ENCODE data around the gene LYST.

LYST gene

DNA sequence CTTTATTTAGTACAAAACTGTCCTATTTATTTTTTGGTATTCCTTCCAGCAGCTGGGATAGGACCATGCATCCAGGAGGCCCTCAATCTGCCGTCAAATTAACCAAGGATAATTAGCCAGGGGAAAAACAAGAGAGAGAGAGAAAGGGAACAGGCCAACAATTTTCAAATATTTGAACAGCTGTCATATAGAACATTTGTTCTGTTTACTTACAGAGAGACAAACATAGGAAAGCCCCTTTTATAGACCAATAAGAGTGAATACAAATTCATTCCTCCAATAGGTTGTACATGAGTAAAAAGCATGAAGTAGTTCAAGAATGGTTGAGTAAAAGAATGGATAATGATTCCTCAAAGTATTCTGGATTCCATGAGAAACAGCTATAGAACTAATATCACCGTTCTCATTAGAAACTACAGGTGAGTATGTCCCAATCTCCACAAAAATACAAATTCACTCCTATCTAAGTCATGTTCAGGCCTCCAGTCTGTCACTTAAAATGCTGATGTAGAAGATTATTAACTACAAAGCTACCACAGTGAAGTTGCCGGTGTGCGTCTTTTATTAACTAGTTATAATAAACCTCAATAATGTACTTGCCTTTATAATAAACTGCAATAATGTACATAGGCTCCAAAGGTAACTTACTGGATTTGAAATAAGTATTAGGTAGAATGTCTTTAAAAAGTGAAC, 152.4 kb downstream of the LYST start:
- DNase-seq (ENCODE audit: low spot score) = no peak
- ChIA-PET POLR2A (ENCODE audit: low non-redundant PET) (no interaction called here), CTCF (no interaction called here)
- TF ChIP-seq, protein P1, sequence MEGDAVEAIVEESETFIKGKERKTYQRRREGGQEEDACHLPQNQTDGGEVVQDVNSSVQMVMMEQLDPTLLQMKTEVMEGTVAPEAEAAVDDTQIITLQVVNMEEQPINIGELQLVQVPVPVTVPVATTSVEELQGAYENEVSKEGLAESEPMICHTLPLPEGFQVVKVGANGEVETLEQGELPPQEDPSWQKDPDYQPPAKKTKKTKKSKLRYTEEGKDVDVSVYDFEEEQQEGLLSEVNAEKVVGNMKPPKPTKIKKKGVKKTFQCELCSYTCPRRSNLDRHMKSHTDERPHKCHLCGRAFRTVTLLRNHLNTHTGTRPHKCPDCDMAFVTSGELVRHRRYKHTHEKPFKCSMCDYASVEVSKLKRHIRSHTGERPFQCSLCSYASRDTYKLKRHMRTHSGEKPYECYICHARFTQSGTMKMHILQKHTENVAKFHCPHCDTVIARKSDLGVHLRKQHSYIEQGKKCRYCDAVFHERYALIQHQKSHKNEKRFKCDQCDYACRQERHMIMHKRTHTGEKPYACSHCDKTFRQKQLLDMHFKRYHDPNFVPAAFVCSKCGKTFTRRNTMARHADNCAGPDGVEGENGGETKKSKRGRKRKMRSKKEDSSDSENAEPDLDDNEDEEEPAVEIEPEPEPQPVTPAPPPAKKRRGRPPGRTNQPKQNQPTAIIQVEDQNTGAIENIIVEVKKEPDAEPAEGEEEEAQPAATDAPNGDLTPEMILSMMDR (conservative IDR thresholded peaks at IDR 0.05; ENCODE audit: low read depth) = no peak
- H3K27ac ChIP-seq = no peak overlapping the region

DNA sequence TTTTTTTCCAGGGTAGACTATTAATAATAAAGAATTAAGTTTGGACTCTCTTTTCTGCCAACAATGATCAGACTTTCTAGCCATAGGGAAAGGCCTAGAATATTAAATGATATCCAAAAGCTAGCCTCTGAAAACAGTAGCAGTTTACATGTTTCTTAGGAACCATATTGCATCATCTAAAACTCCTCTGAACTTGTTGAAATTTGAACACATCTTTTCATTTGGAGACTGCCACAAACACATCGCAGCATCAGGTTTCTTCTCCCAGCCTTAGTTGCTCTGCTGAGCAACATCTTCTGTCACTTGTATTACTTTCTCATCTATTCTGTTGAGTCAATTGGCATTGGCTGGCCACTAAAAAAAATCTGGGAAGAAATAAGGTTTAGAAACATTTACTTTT, 153.9 kb downstream of the LYST start:
- ChIA-PET CTCF (no interaction called here), POLR2A (ENCODE audit: low non-redundant PET) (no interaction called here)
- H3K27ac ChIP-seq = no peak overlapping the region
- TF ChIP-seq, protein P1 (conservative IDR thresholded peaks at IDR 0.05; ENCODE audit: low read depth) = no peak
- DNase-seq (ENCODE audit: low spot score) = no peak

DNA sequence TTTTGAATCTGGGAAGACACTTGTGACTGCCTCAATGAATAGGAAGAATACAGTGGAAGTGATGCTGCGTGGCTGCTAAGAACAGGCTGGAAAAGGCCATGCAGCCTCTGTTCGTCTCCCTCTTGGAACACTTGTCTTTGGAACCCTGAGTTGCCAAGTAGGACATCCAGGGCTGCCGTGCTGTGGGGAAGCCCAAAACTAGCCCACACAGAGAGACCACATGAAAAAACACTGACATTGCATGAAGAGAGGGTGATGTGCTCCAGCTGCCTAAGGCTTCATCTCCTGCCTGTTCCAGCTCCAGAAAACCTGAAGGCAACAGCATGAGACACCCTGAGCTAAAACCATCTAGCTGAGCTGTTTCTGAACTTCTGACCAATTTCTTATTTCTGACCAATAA, 156.0 kb downstream of the LYST start:
- ChIA-PET POLR2A (ENCODE audit: low non-redundant PET) (no interaction called here), CTCF (interaction anchor here (0.6 kb wide), 1 partner anchor 20 kb away, joined by 3 read pairs; no protein-coding TSS in a partner anchor)
- H3K27ac ChIP-seq = no peak overlapping the region
- no peak for DNase-seq (ENCODE audit: low spot score)
- TF ChIP-seq, protein P1 (conservative IDR thresholded peaks at IDR 0.05; ENCODE audit: low read depth) = no peak

GRCh38 chr1:235709018-235709417, 157.7 kb downstream of the LYST start:
- no peak for DNase-seq (ENCODE audit: low spot score)
- ChIA-PET POLR2A (ENCODE audit: low non-redundant PET) (no interaction called here), CTCF (no interaction called here)
- TF ChIP-seq, protein P1 (conservative IDR thresholded peaks at IDR 0.05; ENCODE audit: low read depth) = no peak
- H3K27ac ChIP-seq = no peak overlapping the region

DNA sequence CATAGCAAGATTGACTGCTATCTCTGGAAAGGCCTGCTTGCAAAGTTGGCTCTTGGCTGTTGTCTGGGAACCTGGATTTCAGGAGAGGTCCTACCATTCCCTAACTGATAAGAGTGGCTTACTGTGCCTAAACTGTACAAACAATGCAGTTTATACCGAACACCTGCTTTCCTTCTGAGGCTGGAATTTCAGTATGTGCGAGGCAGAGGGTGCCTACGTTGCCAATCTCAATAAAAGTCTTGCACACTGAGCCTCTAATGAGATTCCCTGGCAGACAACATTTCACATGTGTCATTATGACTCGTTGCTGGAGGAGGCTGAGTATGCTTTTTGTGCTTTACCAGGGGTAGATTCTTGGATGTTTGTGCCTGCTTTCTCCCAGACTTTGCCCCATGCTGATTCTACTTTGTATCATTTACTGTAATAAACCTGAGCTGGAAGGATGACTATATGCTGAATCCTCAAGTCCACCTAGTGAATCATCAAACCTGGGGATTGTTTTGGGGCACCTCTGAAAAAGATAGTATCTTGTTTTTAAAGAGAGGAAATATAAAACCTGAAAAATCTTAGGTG, 158.2 kb downstream of the LYST start:
- ChIA-PET CTCF (no interaction called here), POLR2A (ENCODE audit: low non-redundant PET) (no interaction called here)
- TF ChIP-seq, protein P1 (conservative IDR thresholded peaks at IDR 0.05; ENCODE audit: low read depth) = no peak
- DNase-seq (ENCODE audit: low spot score) = peak; percentile 75
- H3K27ac ChIP-seq = no peak overlapping the region

DNA sequence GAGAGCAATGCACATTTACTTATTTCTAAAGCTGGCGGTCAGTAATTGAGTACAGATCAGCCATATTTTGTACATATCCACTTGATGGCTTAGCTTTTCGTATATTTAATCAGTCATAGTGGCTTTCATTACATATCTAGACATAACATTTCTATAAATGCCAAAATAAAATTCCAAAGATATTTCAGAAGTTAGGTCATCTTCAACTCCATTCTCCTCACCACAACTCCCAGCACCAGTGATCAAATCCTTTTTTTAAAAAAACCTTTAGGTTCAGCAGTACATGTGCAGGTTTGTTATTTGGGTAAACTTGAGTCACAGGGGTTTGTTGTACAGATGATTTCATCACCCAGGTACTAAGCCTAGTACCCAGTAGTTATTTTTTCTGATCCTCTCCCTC, 163.2 kb downstream of the LYST start:
- ChIA-PET POLR2A (ENCODE audit: low non-redundant PET) (no interaction called here), CTCF (no interaction called here)
- peak; percentile 15 for DNase-seq (ENCODE audit: low spot score)
- H3K27ac ChIP-seq = no peak overlapping the region
- TF ChIP-seq, protein P1 (conservative IDR thresholded peaks at IDR 0.05; ENCODE audit: low read depth) = no peak
